Pancreas (tissue), 10 donors: Measurements from ENCODE around the gene USHBP1. TPM values are rescaled to one million over a fixed set of nuclear protein-coding genes. Genes with fewer than 3 reads are reported as not detected.
A peak's percentile ranks its signal among the peaks of the same experiment; 100 is the strongest.

ENCODE experiments used
- ATAC-seq, 4 donors: fragments of 200-7000 bp; cut with Tn5 transposase; one replicate each; pipeline versions ENCODE4 v1.8.0 to v1.9.1; 2020; ENCODE audit warnings: mild to moderate bottlenecking in 4 of 4, moderate library complexity in 4 of 4
- DNase-seq, 6 donors: peaks; one replicate each; pipeline ENCODE4 v3.0.0-alpha.2; 2020
- FAIRE-seq: peaks from 2 replicates; lab custom pipeline; 2012; peaks lifted over from hg19 to GRCh38; lab: Jason Lieb, UNC
- H3K27ac ChIP-seq, 4 donors: fragments of 200-600 bp; sonication (generic); 1 replicate in 3 of 4; 2 replicates in 1 of 4; pipeline versions ENCODE4 v1.5.0 to v1.8.0; 2020
- H3K27me3 ChIP-seq, 4 donors: fragments of 200-600 bp; one replicate each; pipeline ENCODE4 v1.8.0; 2021
- H3K36me3 ChIP-seq, 3 donors: fragments of 200-600 bp; sonication (generic) in 1 of 3; one replicate each; pipeline versions ENCODE4 v1.5.0 to v1.8.0; 2020 to 2021
- H3K4me1 ChIP-seq, 3 donors: fragments of 200-600 bp; one replicate each; pipeline ENCODE4 v1.8.0; 2021
- H3K4me3 ChIP-seq, 4 donors: fragments of 200-600 bp; sonication (generic) in 2 of 4; one replicate each; pipeline versions ENCODE4 v1.5.0 to v1.8.0; 2020 to 2021
- H3K9me3 ChIP-seq, 4 donors: fragments of 200-600 bp; one replicate each; pipeline ENCODE4 v1.8.0; 2021
- CTCF ChIP-seq, 4 donors: fragments of 200-600 bp; sonication (generic) in 3 of 4; IDR thresholded peaks; one replicate each; pipeline versions ENCODE4 v1.5.0 to v1.8.0; 2021; ENCODE audit warnings: antibody characterized with exemption in 4 of 4
- WGBS, 2 donors: extraction: QIAGEN DNeasy Blood & Tissue Kit; methylation state at CpG; one replicate each; pipeline ENCODE4 v1.1.7; 2013; 5-methylcytosine and 5-hydroxymethylcytosine counted together
- intact Hi-C, 3 donors: fragments of 100-400 bp; cut with DNase I; formaldehyde crosslinking; loops; one replicate each; pipeline versions ENCODE4 v1.11.1 to v1.14.2; 2022
- polyA plus RNA-seq, 2 donors: library from polyadenylated mRNA; stranded (reverse); fragments of 200-250 nt; gene quantifications; one replicate each; pipeline ENCODE4 v1.2.3, GENCODE V29; 2013
- total RNA-seq, 6 donors: library from RNA; stranded (reverse); fragmentation: NEBNext Ultra II Directional in 4 of 6; extraction: Animal tissue kit (Norgen Biotek cat#: 25700) in 4 of 6; gene quantifications; one replicate each; pipeline versions ENCODE4 v1.2.1 to v1.2.4, GENCODE V29; 2021 to 2023
- donor health status: healthy with polysubstance abuse.
- donor health status: DM: no; HTN: no; CAD: no; lungs with moderate emphysema.
- donor health status: DM: no; HTN: no; CAD: no.
- donor health status: control.
- donor health status: control.
- donor health status: Bipolar disorder and iron deficiency.
- donor health status: DM: yes; HTN: yes; CAD: no.
- donor health status: DM: no; HTN: no; CAD: no.
- donor health status: DM: no; HTN: no; CAD: no.
- donor health status: DM: yes; HTN: yes; CAD: no.

Gene USHBP1
- total and polyA plus RNA-seq, 8 donors = 1.2 to 11.1 (median 2.1) TPM

DNA sequence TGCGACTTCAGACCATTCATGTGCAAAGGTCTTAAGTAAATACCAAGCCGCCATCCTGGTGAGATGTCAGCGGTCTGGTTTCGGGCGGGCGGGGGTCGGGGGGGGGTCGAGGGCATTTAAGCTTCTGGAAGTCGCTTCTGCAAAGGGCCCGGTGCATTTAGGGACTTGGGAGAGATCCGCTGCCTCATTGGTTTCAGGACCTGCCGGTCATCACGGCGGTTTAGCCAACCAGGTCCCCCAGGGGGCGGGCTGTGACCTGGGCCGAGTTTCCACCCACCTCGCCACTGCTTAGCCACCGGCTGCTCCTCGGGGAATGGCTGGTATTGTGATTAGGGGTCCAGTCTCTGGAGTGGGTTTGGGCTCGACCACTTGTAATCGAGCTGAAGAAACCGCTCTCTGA, 24.9 kb upstream of the USHBP1 start:
- intact Hi-C loops = loop anchor here in 2 of 3 donors (10.0 kb wide), 1 partner anchor 225 kb away; no protein-coding TSS in a partner anchor
- FAIRE-seq (no peak), DNase-seq (peak in 4 of 6 donors; percentile 45 to 74 (median 60)), ATAC-seq (peak in 3 of 4 donors; percentile 28 to 55 (median 32))
- no peak for TF ChIP-seq CTCF (IDR thresholded peaks at IDR 0.05)
- Histone ChIP-seq H3K4me3 (no peak overlapping the region), H3K4me1 (no peaks in the 10 kb centered on the region), H3K9me3 (no peaks in the 10 kb centered on the region), H3K36me3 (no peaks in the 10 kb centered on the region), H3K27ac (no peak overlapping the region), H3K27me3 (no peaks in the 10 kb centered on the region)
- 17 to 21% methylated on average over 22 of the region's 22 CpGs for WGBS, 2 donors

DNA sequence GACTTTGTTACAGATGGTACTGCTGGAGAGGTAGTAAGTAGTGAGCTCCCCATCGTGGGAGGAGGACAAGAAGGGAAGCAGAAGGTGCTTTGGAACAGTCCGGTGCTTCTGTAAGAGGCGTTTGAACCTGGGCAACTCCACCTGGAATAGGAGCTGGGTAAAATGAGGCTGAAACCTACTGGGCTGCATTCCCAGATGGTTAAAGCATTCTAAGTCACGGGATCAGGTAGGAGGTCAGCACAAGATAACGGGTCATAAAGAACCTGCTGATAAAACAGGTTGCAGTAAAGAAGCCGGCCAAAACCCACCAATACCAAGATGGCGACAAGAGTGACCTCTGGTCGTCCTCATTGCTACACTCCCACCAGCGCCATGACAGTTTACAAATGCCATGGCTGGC, 22.2 kb upstream of the USHBP1 start:
- peaks cover 0 to under 1% (median 0%) of the 10 kb centered on the region in 4 donors for H3K27me3 ChIP-seq
- intact Hi-C loops = loop anchor here in 2 of 3 donors (10.0 kb wide), 1 partner anchor 222 kb away; no protein-coding TSS in a partner anchor
- no peak for DNase-seq
- no peak overlapping the region for H3K27ac ChIP-seq
- H3K36me3 ChIP-seq = no peaks in the 10 kb centered on the region
- peaks cover 0 to under 1% (median 0%) of the 10 kb centered on the region in 3 donors for H3K4me1 ChIP-seq
- ATAC-seq = no peak
- 71 to 78% methylated on average over 9 of the region's 9 CpGs for WGBS, 2 donors
- no peaks in the 10 kb centered on the region for H3K9me3 ChIP-seq
- H3K4me3 ChIP-seq = no peak overlapping the region
- no peak for TF ChIP-seq CTCF (IDR thresholded peaks at IDR 0.05)
- FAIRE-seq = no peak

- FAIRE-seq (no peak), ATAC-seq (no peak), DNase-seq (no peak)
- intact Hi-C loops = loop anchor here in 2 of 3 donors (10.0 kb wide), 1 partner anchor 221 kb away; no protein-coding TSS in a partner anchor
- Histone ChIP-seq H3K4me1 (peaks cover 0 to 4% (median 0%) of the 10 kb centered on the region in 3 donors), H3K4me3 (no peak overlapping the region), H3K9me3 (no peaks in the 10 kb centered on the region), H3K36me3 (no peaks in the 10 kb centered on the region), H3K27ac (no peak overlapping the region), H3K27me3 (peaks cover 0 to 5% (median 0%) of the 10 kb centered on the region in 4 donors)
- no peak for TF ChIP-seq CTCF (IDR thresholded peaks at IDR 0.05)
- 85 to 86% methylated on average over 11 of the region's 11 CpGs for WGBS, 2 donors
Measured at GRCh38 chr19:17286263-17286662, 21.7 kb upstream of the USHBP1 start.

- DNase-seq (no peak), ATAC-seq (no peak), FAIRE-seq (no peak)
- H3K4me1 ChIP-seq = peaks cover 0 to 4% (median 0%) of the 10 kb centered on the region in 3 donors
- no peak overlapping the region for H3K4me3 ChIP-seq
- H3K27me3 ChIP-seq = peaks cover 0 to 6% (median 0%) of the 10 kb centered on the region in 4 donors
- 84 to 90% methylated on average over 18 of the region's 18 CpGs for WGBS, 2 donors
- H3K36me3 ChIP-seq = no peaks in the 10 kb centered on the region
- no peak overlapping the region for H3K27ac ChIP-seq
- TF ChIP-seq CTCF (IDR thresholded peaks at IDR 0.05) = no peak
- H3K9me3 ChIP-seq = no peaks in the 10 kb centered on the region
- intact Hi-C loops = loop anchor here in 2 of 3 donors (10.0 kb wide), 1 partner anchor 221 kb away; no protein-coding TSS in a partner anchor
Measured at GRCh38 chr19:17285415-17286135, 21.0 kb upstream of the USHBP1 start.
